Astrocyte of the cerebellum (primary cell): Measurements from ENCODE around the gene PRDM12.
A peak's percentile ranks its signal among the peaks of the same experiment; 100 is the strongest.
"Not testable (repeated sequence)": the region's sequence is repeated elsewhere in the genome, so short reads cannot be mapped to it uniquely, and the experiment has no call there.

Experiments
- DNase-seq: peaks from one replicate; pipeline ENCODE4 v3.0.0-alpha.2; 2011; ENCODE audit warnings: low read depth
- H3K4me3 ChIP-seq: 2 replicates; pipeline ENCODE4 v1.5.1; 2011; ENCODE audit warnings: mild to moderate bottlenecking, low read depth, low read length, moderate library complexity
- in situ Hi-C: cut with HindIII; loops from 2 replicates; pipeline ENCODE4 v1.10.0; 2017; ENCODE audit warnings: low sequenced_read_pairs
- TF ChIP-seq, protein P1 (sequence below): IDR thresholded peaks from 2 replicates; pipeline ENCODE4 v1.5.1; 2012; ENCODE audit warnings: low read length, low read depth, moderate library complexity, mild to moderate bottlenecking; ENCODE audit errors: missing control alignments

The PRDM12 gene

DNA sequence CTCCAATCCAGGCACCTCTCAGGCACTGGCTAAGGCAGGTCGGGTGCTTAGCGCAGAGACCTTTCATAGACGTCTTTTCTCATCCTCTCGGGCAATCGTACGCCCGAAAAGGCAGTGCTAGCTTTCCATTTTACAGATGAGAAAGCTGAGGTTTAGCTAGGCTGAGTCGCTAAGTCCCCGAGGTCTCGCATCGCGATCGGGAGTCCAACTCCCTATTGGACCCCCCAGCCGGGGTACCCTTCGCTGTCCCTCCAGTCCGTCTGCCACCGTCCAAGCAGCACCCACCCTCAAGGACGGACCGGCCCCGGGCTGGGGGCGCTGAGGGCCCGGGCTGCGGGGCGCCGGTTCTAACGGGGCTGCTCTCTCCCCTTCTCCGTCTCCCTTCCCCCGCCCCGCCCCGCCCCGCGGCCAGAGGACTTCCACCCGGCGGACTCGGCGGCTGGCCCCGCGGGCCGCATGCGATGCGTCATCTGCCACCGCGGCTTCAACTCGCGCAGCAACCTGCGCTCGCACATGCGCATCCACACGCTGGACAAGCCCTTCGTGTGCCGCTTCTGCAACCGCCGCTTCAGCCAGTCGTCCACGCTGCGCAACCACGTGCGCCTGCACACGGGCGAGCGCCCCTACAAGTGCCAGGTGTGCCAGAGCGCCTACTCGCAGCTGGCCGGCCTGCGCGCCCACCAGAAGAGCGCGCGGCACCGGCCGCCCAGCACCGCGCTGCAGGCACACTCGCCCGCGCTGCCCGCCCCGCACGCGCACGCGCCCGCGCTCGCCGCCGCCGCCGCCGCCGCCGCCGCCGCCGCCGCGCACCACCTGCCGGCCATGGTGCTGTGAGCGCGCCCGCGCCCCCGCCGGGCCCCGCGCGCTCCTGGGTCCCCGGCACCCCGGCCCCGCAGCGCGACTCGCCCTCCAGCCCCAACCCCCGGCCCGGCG lies 16.7 kb downstream of the PRDM12 start:
- peak; percentile 55 for DNase-seq
- TF ChIP-seq, protein P1, sequence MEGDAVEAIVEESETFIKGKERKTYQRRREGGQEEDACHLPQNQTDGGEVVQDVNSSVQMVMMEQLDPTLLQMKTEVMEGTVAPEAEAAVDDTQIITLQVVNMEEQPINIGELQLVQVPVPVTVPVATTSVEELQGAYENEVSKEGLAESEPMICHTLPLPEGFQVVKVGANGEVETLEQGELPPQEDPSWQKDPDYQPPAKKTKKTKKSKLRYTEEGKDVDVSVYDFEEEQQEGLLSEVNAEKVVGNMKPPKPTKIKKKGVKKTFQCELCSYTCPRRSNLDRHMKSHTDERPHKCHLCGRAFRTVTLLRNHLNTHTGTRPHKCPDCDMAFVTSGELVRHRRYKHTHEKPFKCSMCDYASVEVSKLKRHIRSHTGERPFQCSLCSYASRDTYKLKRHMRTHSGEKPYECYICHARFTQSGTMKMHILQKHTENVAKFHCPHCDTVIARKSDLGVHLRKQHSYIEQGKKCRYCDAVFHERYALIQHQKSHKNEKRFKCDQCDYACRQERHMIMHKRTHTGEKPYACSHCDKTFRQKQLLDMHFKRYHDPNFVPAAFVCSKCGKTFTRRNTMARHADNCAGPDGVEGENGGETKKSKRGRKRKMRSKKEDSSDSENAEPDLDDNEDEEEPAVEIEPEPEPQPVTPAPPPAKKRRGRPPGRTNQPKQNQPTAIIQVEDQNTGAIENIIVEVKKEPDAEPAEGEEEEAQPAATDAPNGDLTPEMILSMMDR: no peak
- H3K4me3 ChIP-seq: peak overlapping the region; percentile 39
- in situ Hi-C loops: no loop called here

DNA sequence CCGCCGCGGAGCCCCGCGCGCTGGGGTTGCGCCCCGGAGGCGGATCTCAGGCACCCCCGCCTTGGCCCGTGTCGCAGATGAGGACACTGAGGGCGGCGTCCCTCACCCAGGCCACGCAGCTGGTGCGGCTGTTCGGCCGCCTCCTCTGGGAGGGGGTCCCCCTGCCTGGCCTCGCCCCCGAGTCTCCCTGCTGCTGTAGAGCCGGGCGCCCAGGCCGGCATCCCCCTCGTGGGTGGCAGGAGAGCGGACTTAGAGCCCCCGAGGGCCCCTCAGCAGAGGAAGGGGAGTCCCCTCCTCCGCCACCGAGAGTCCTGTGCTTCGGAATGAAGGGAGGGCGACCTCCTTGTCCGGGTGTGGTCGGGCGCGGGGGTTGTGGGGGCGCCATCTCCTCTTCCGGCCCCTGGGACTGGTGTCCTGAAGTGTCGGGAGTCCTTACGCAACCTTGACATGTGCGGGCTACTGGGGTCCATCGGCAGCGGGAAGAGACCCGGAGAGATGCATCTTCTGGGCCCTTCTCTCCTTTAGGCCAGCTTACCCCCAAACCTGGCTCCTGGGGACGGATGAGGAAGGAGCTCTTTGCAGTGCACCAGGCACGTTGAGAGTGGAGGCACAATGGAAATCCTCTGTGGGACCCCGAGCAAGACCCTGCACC lies 17.5 kb downstream of the PRDM12 start:
- peak overlapping the region; percentile 39 for H3K4me3 ChIP-seq
- TF ChIP-seq, protein P1: no peak
- DNase-seq: no peak
- in situ Hi-C loops: no loop called here

DNA sequence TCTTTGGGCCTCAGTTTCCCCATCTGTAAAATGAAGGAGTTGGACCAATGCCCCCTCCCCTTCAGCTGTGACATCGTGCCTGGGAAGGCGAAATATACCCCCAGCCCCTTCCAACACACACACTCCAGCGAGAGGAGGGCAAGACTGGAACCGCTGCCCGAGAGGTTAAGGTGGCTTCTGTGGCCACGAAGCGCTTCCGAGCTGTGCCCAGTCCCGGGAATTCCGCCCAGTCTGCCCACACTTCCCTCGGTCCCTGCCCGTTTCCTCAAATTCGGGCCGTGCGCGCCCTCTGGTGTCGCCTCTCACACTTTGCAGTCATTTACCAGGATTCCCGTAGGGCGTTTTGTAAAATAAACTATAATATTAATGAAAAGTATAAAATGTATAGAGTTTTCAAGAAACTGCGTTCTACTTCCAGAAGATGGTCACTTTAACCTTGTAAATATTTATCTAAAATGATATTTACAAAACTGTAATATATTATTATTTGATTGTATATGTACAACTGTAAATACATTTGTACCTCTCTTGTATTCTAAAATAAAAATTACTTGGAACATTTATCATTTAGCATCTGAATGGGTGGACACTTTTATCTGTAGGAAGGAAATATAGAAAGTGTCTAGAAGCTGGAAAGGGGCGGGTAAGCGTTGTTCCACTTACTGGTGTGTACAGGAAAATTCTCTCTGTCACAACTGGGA lies 18.2 kb downstream of the PRDM12 start:
- no peak for DNase-seq
- peak overlapping the region; percentile 7 for H3K4me3 ChIP-seq
- TF ChIP-seq, protein P1: peak; percentile 80
- in situ Hi-C loops: no loop called here

DNA sequence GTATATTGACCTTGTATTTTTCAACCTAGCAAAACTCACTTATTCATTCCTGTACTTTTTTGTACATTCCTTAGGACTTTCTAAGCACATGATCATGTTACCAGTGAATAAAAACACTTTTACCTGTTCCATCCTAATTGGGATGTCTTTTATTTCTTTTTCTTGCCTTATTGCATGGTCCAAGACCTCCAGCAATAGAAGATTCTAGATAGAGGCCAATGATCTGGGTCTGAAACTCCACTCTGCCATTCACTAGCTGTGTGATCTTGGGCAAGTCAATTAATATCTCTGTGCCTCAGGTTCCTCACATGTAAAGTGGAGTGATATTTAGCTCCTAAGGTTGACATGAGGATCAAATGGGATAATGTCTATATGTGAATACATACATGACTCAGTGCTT lies 20.7 kb downstream of the PRDM12 start:
- in situ Hi-C loops: loop anchor here (5.0 kb wide), 1 partner anchor 83 kb away; no protein-coding TSS in a partner anchor
- no peak overlapping the region for H3K4me3 ChIP-seq
- TF ChIP-seq, protein P1: no peak
- no peak for DNase-seq

DNA sequence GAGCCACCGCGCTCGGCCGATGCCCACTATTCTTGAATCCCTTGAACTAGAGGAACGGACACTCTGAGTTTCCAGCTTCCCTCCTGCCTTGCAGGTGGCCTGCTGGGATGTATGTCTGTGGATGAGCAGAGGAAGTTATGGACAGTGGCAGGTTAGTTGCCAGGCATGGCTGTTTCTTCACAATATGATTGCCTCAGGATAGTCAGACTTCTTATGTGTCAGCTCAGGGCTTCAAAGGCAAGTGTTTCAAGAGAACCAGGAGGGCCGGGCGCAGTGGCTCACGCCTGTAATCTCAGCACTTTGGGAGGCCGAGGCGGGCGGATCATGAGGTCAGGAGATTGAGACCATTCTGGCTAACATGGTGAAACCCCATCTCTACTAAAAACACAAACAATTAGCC lies 21.6 kb downstream of the PRDM12 start:
- in situ Hi-C loops: loop anchor here (5.0 kb wide), 1 partner anchor 84 kb away; no protein-coding TSS in a partner anchor
- not testable (repeated sequence) for H3K4me3 ChIP-seq, DNase-seq

DNA sequence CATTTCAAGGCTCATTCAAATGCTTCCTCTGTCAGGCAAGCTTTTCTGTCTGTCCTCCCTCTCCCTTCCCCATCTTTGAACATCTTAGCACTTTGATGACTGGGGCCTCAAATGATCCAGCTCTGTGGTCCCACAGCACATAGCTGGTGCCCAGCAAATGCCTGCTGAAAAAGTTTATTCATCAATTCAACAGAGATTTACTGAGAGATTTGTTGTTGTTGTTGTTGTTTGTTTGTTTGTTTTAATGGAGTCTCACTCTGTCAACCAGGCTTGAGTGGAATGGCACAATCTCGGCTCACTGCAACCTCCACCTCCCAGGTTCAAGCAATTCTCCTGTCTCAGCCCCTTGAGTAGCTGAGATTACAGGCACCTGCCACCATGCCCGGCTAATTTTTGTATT lies 23.2 kb downstream of the PRDM12 start:
- in situ Hi-C loops: loop anchor here (5.0 kb wide), 1 partner anchor 85 kb away; no protein-coding TSS in a partner anchor

More for the DNA sequence above, 23.2 kb downstream of the PRDM12 start:
- TF ChIP-seq, protein P1: no peak
- H3K4me3 ChIP-seq: no peak overlapping the region
- DNase-seq: no peak
